HepG2 (cell line): ENCODE measurements around the gene CSNK1G1. TPM values are rescaled to one million over a fixed set of nuclear protein-coding genes. Genes with fewer than 3 reads are reported as not detected.

ENCODE experiments used
- ATAC-seq: fragments of 200-7000 bp; cut with Tn5 transposase; 3 replicates; pipeline ENCODE4 v1.9.1; 2020; ENCODE audit warnings: mild to moderate bottlenecking, moderate library complexity
- BruUV-seq: library from RNA; stranded (reverse); fragments of 400-500 nt; replicated peaks from 2 replicates; lab custom pipeline; 2021; lab: Mats Ljungman, UMichigan
- CTCF ChIA-PET: fragments of 300-600 bp; formaldehyde crosslinking; extraction: SDS; loops from one replicate; lab custom pipeline; 2021; ENCODE audit warnings: low total read pairs, inconsistent platforms, low intra/inter-chr PET ratio; lab: Yijun Ruan, JAX
- POLR2A ChIA-PET: fragments of 350-600 bp; sonication (Branson Sonifier 250); formaldehyde crosslinking; loops from one replicate; lab custom pipeline; 2020; ENCODE audit warnings: antibody characterized with exemption, inconsistent platforms; lab: Yijun Ruan, JAX
- DNase-seq: peaks from one replicate; pipeline ENCODE4 v3.0.0-alpha.2; 2015; ENCODE audit warnings: low spot score
- FAIRE-seq: peaks from 3 replicates; lab custom pipeline; 2011; peaks lifted over from hg19 to GRCh38; lab: Jason Lieb, UNC
- H2AFZ ChIP-seq: one replicate; pipeline ENCODE4 v1.6.1; 2011; ENCODE audit warnings: low read length, inconsistent platforms
- H3K27ac ChIP-seq: fragments of 300-600 bp; 3 replicates; pipeline ENCODE4 v1.8.0; 2011; ENCODE audit warnings: mixed run types, mild to moderate bottlenecking, mixed read lengths, low read length, inconsistent platforms; ENCODE audit not compliant: insufficient read depth; ENCODE audit errors: extremely low read length
- H3K27me3 ChIP-seq, 2 experiments: fragments of 200-600 bp in 1 of 2; 2 replicates in 1 of 2; 3 replicates in 1 of 2; pipeline versions ENCODE4 v1.6.0 to v1.8.0; 2011; ENCODE audit warnings: low read length in 2 of 2, mild to moderate bottlenecking in 2 of 2, moderate library complexity in 2 of 2, inconsistent platforms in 1 of 2; ENCODE audit not compliant: insufficient read depth in 2 of 2, control insufficient read depth in 1 of 2
- H3K36me3 ChIP-seq, 2 experiments: fragments of 200-600 bp in 1 of 2; replicated peaks in 1 of 2; 2 replicates in 1 of 2; 3 replicates in 1 of 2; pipeline versions ENCODE4 v1.5.1 to v1.8.0; 2011; ENCODE audit warnings: low read length in 2 of 2, inconsistent platforms in 1 of 2; ENCODE audit not compliant: insufficient read depth in 2 of 2, control insufficient read depth in 1 of 2
- H3K4me1 ChIP-seq: 2 replicates; pipeline ENCODE4 v1.5.1; 2012; ENCODE audit warnings: low read length, inconsistent platforms; ENCODE audit not compliant: insufficient read depth
- H3K4me2 ChIP-seq: 2 replicates; pipeline ENCODE4 v1.6.0; 2011; ENCODE audit warnings: low read depth, low read length, inconsistent platforms
- H3K4me3 ChIP-seq, 3 experiments: fragments of 200-600 bp in 1 of 3; sonication (generic), shearing (Covaris generic) in 1 of 3; replicated peaks in 1 of 3; 2 replicates each; pipeline ENCODE4 v1.5.1; 2011 to 2016; ENCODE audit warnings: low read length in 3 of 3, inconsistent platforms in 2 of 3, low read depth in 2 of 3, mild to moderate bottlenecking in 2 of 3, control low read depth in 1 of 3, mixed read lengths in 1 of 3; ENCODE audit not compliant: insufficient read depth in 1 of 3
- H3K79me2 ChIP-seq: one replicate; pipeline ENCODE4 v1.6.1; 2011; ENCODE audit warnings: low read length, inconsistent platforms; ENCODE audit not compliant: insufficient read depth
- H3K9ac ChIP-seq: 2 replicates; pipeline ENCODE4 v1.6.0; 2011; ENCODE audit warnings: mild to moderate bottlenecking, low read depth, low read length, inconsistent platforms; ENCODE audit not compliant: insufficient read depth
- H3K9me3 ChIP-seq: 2 replicates; pipeline ENCODE4 v1.5.1; 2012; ENCODE audit warnings: mild to moderate bottlenecking, low read length
- H4K20me1 ChIP-seq: 2 replicates; pipeline ENCODE4 v1.6.0; 2011; ENCODE audit warnings: inconsistent platforms, mild to moderate bottlenecking, low read length, moderate library complexity; ENCODE audit not compliant: insufficient read depth
- ASH2L ChIP-seq: fragments of 300-600, 200-600 bp; sonication (generic); IDR thresholded peaks from 2 replicates; pipeline ENCODE4 v1.7.0; 2017; ENCODE audit warnings: low read depth, mild to moderate bottlenecking, moderate library complexity, mixed read lengths, low read length; ENCODE audit not compliant: insufficient read length
- ATF2 ChIP-seq: sonication (generic); formaldehyde crosslinking; IDR thresholded peaks from 2 replicates; pipeline ENCODE4 v1.4.0; 2020; ENCODE audit warnings: missing genetic modification reagents
- BRD4 ChIP-seq: sonication (generic); formaldehyde crosslinking; IDR thresholded peaks from 2 replicates; pipeline ENCODE4 v1.4.0; 2020; ENCODE audit warnings: missing genetic modification reagents
- FOSL2 ChIP-seq: sonication (generic); formaldehyde crosslinking; IDR thresholded peaks from 2 replicates; pipeline ENCODE4 v1.4.0; 2020; ENCODE audit warnings: missing genetic modification reagents
- GLI4 ChIP-seq: sonication (generic); formaldehyde crosslinking; IDR thresholded peaks from 2 replicates; pipeline ENCODE4 v1.5.1; 2020; ENCODE audit warnings: missing genetic modification reagents, mild to moderate bottlenecking, moderate library complexity, borderline replicate concordance
- HOXA7 ChIP-seq: sonication (generic); formaldehyde crosslinking; IDR thresholded peaks from 2 replicates; pipeline ENCODE4 v1.8.1; 2022; ENCODE audit warnings: mild to moderate bottlenecking, missing genetic modification reagents, moderate library complexity
- MATR3 ChIP-seq: sonication (generic); formaldehyde crosslinking; IDR thresholded peaks from 2 replicates; pipeline ENCODE4 v1.4.0; 2020; ENCODE audit warnings: missing genetic modification reagents
- NONO ChIP-seq, 2 experiments: fragments of 450-650 bp in 1 of 2; sonication (generic) in 1 of 2; formaldehyde crosslinking in 1 of 2; IDR thresholded peaks in 1 of 2; conservative IDR thresholded peaks in 1 of 2; 2 replicates each; pipeline versions ENCODE4 v1.6.1 to v1.8.0; 2017 to 2022; ENCODE audit warnings: mild to moderate bottlenecking in 1 of 2, missing genetic modification reagents in 1 of 2, moderate library complexity in 1 of 2
- ZNF34 ChIP-seq: sonication (generic); formaldehyde crosslinking; IDR thresholded peaks from 2 replicates; pipeline ENCODE4 v1.4.0; 2020; ENCODE audit warnings: mild to moderate bottlenecking, missing genetic modification reagents, borderline replicate concordance
- ZNF468 ChIP-seq: sonication (generic); formaldehyde crosslinking; IDR thresholded peaks from 2 replicates; pipeline ENCODE4 v1.8.0; 2022; ENCODE audit warnings: mild to moderate bottlenecking, moderate library complexity, missing genetic modification reagents
- ZNF720 ChIP-seq: sonication (generic); formaldehyde crosslinking; IDR thresholded peaks from 2 replicates; pipeline ENCODE4 v1.4.0; 2020; ENCODE audit warnings: missing genetic modification reagents
- WGBS: methylation state at CpG from one replicate; pipeline ENCODE4 v1.1.6; 2017; ENCODE audit warnings: low lambda C conversion rate; 5-methylcytosine and 5-hydroxymethylcytosine counted together
- in situ Hi-C: cut with HindIII; loops from 2 replicates; pipeline ENCODE4 v1.10.0; 2017; ENCODE audit warnings: low pct_unique_long_range_greater_than_20kb; ENCODE audit not compliant: extremely low pct_ligation_motif_present
- intact Hi-C: fragments of 100-400 bp; cut with micrococcal nuclease; formaldehyde crosslinking; loops from one replicate; pipeline ENCODE4 v1.10.0; 2022; ENCODE audit not compliant: unreplicated experiment
- polyA plus RNA-seq, 8 experiments: library from polyadenylated mRNA; depleted of rRNA in 3 of 8; stranded (reverse) in 7 of 8; unstranded in 1 of 8; fragments of >200 nt; fragmentation: Illumina TruSeq in 4 of 8; extraction: Trizol in 4 of 8; gene quantifications; 2 replicates each; pipeline versions ENCODE4 v1.2.1 to v1.2.3, GENCODE V29; 2011 to 2016; ENCODE audit warnings: low read depth in 4 of 8, missing spikeins in 1 of 8, mixed read lengths in 1 of 8; ENCODE audit not compliant: insufficient read depth in 1 of 8
- total RNA-seq, 5 experiments: library from RNA; depleted of rRNA; stranded (reverse); fragments of >200 nt; fragmentation: Illumina TruSeq; extraction: Trizol; gene quantifications; 2 replicates each; pipeline ENCODE4 v1.2.3, GENCODE V29; 2016; ENCODE audit warnings: low read depth in 1 of 5
- TF ChIP-seq, protein P1 (sequence below): sonication (generic); formaldehyde crosslinking; IDR thresholded peaks from 2 replicates; pipeline ENCODE4 v1.4.0; 2020; ENCODE audit warnings: mild to moderate bottlenecking, missing genetic modification reagents, borderline replicate concordance
- TF ChIP-seq, protein P2 (sequence below): sonication (generic); formaldehyde crosslinking; IDR thresholded peaks from 2 replicates; pipeline ENCODE4 v1.8.1; 2022; ENCODE audit warnings: mild to moderate bottlenecking, missing genetic modification reagents

Gene CSNK1G1
- total and polyA plus RNA-seq, 2 of the 13 experiments (the other 11 are each of a cell fraction or from before 2014, with no cell fraction given) = 8.5 to 12.6 TPM

DNA sequence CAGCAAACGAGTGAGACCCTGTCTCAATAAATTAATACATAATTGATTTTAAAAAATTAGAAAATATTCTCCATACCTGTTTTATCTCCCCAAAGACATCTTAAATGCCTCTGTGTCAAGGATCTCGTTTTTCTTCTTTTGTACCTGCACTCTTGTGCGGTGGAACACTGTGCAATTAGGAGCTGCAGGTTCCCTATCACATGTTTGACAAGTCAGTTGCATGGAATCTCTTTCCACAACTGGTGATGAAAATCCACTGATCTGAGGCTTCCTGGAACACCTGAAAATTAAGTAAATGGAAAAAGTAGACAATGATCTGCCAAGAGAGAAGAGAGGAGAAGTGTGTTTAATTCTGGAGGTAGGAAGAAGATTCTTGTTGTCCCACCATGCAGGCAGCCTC is 207.4 kb downstream of the CSNK1G1 start:
- BruUV-seq = no TSS peak
- CTCF ChIA-PET = no interaction called here

More for the DNA sequence above, 207.4 kb downstream of the CSNK1G1 start:
- H3K27ac ChIP-seq = no peak overlapping the region
- no peaks in the 10 kb centered on the region for H3K9me3 ChIP-seq
- in situ Hi-C loops (no loop called here), intact Hi-C loops (no loop called here)
- no peak for ATAC-seq
- no peak for TF ChIP-seq ATF2 (CRISPR knock-in tag)
- TF ChIP-seq MATR3 (CRISPR knock-in tag) = no peak
- TF ChIP-seq NONO (IDR thresholded peaks at IDR 0.05) = no peak
- no peak for TF ChIP-seq NONO (CRISPR knock-in tag; conservative IDR thresholded peaks at IDR 0.05)
- no peak for TF ChIP-seq ASH2L
- TF ChIP-seq BRD4 (CRISPR knock-in tag) = no peak
- TF ChIP-seq GLI4 = no peak
- TF ChIP-seq ZNF34 (CRISPR knock-in tag) = no peak
- no peak for TF ChIP-seq HOXA7 (CRISPR knock-in tag)
- TF ChIP-seq, protein P1, sequence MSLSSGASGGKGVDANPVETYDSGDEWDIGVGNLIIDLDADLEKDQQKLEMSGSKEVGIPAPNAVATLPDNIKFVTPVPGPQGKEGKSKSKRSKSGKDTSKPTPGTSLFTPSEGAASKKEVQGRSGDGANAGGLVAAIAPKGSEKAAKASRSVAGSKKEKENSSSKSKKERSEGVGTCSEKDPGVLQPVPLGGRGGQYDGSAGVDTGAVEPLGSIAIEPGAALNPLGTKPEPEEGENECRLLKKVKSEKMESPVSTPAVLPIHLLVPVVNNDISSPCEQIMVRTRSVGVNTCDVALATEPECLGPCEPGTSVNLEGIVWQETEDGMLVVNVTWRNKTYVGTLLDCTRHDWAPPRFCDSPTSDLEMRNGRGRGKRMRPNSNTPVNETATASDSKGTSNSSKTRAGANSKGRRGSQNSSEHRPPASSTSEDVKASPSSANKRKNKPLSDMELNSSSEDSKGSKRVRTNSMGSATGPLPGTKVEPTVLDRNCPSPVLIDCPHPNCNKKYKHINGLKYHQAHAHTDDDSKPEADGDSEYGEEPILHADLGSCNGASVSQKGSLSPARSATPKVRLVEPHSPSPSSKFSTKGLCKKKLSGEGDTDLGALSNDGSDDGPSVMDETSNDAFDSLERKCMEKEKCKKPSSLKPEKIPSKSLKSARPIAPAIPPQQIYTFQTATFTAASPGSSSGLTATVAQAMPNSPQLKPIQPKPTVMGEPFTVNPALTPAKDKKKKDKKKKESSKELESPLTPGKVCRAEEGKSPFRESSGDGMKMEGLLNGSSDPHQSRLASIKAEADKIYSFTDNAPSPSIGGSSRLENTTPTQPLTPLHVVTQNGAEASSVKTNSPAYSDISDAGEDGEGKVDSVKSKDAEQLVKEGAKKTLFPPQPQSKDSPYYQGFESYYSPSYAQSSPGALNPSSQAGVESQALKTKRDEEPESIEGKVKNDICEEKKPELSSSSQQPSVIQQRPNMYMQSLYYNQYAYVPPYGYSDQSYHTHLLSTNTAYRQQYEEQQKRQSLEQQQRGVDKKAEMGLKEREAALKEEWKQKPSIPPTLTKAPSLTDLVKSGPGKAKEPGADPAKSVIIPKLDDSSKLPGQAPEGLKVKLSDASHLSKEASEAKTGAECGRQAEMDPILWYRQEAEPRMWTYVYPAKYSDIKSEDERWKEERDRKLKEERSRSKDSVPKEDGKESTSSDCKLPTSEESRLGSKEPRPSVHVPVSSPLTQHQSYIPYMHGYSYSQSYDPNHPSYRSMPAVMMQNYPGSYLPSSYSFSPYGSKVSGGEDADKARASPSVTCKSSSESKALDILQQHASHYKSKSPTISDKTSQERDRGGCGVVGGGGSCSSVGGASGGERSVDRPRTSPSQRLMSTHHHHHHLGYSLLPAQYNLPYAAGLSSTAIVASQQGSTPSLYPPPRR (CRISPR knock-in tag) = no peak
- no peak for TF ChIP-seq ZNF720 (CRISPR knock-in tag)
- TF ChIP-seq, protein P2, sequence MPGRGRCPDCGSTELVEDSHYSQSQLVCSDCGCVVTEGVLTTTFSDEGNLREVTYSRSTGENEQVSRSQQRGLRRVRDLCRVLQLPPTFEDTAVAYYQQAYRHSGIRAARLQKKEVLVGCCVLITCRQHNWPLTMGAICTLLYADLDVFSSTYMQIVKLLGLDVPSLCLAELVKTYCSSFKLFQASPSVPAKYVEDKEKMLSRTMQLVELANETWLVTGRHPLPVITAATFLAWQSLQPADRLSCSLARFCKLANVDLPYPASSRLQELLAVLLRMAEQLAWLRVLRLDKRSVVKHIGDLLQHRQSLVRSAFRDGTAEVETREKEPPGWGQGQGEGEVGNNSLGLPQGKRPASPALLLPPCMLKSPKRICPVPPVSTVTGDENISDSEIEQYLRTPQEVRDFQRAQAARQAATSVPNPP = no peak
- TF ChIP-seq FOSL2 (CRISPR knock-in tag) = no peak
- no peak for TF ChIP-seq ZNF468 (CRISPR knock-in tag)
- no peak overlapping the region for H2AFZ ChIP-seq
- FAIRE-seq = no peak
- H3K4me3 ChIP-seq = no peak overlapping the region
- no peak overlapping the region for H3K9ac ChIP-seq
- H3K4me2 ChIP-seq = no peak overlapping the region
- no peaks in the 10 kb centered on the region for H4K20me1 ChIP-seq
- H3K27me3 ChIP-seq = no peaks in the 10 kb centered on the region
- DNase-seq = no peak
- H3K4me1 ChIP-seq = peaks cover 68% of the 10 kb centered on the region
- H3K79me2 ChIP-seq = no peaks in the 10 kb centered on the region
- 73% methylated on average over 3 of the region's 3 CpGs for WGBS
- H3K36me3 ChIP-seq = peaks cover 1 to 3% of the 10 kb centered on the region in 2 experiments; a peak in 1 of 5 replicates
- POLR2A ChIA-PET = interaction anchor here (2.0 to 3.7 kb wide), 2 partner anchors 15 to 55 kb away, joined by 11 to 17 read pairs; partner anchors contain the start of genes CIAO2A and PPIB
